HEK293T (cell line): Measurements from ENCODE around the gene TEX29.

Experiments
- CTCF ChIA-PET: fragments of 350-600 bp; formaldehyde crosslinking; extraction: SDS; loops from one replicate; lab custom pipeline; 2021; ENCODE audit warnings: antibody characterized with exemption, inconsistent platforms; lab: Yijun Ruan, JAX
- POLR2A ChIA-PET: fragments of 350-600 bp; formaldehyde crosslinking; extraction: SDS; loops from one replicate; lab custom pipeline; 2020; ENCODE audit warnings: antibody characterized with exemption, inconsistent platforms; lab: Yijun Ruan, JAX
- DNase-seq: peaks from one replicate; pipeline ENCODE4 v3.0.0; 2012; ENCODE audit warnings: mixed read lengths; ENCODE audit errors: extremely low spot score
- ARNT ChIP-seq: fragments of 450-650 bp; IDR thresholded peaks from 2 replicates; pipeline ENCODE4 v1.6.1; 2017; ENCODE audit warnings: mild to moderate bottlenecking
- BHLHE40 ChIP-seq: fragments of 450-650 bp; IDR thresholded peaks from 2 replicates; pipeline ENCODE4 v1.6.1; 2016; ENCODE audit warnings: mild to moderate bottlenecking, moderate library complexity, borderline replicate concordance
- CTBP1 ChIP-seq: fragments of 450-650 bp; IDR thresholded peaks from 2 replicates; pipeline ENCODE4 v1.6.1; 2016; ENCODE audit warnings: borderline replicate concordance
- ELF4 ChIP-seq: fragments of 450-650 bp; IDR thresholded peaks from 2 replicates; pipeline ENCODE4 v1.6.1; 2017; ENCODE audit warnings: antibody characterized with exemption
- FOXA1 ChIP-seq: fragments of 450-650 bp; IDR thresholded peaks from 2 replicates; pipeline ENCODE4 v1.6.1; 2016; ENCODE audit warnings: mild to moderate bottlenecking
- FOXK2 ChIP-seq: fragments of 450-650 bp; IDR thresholded peaks from 2 replicates; pipeline ENCODE4 v1.6.1; 2016; ENCODE audit warnings: mild to moderate bottlenecking
- FOXM1 ChIP-seq: fragments of 450-650 bp; IDR thresholded peaks from 2 replicates; pipeline ENCODE4 v1.6.1; 2017; ENCODE audit warnings: mild to moderate bottlenecking, borderline replicate concordance
- HDGF ChIP-seq: fragments of 450-650 bp; IDR thresholded peaks from 2 replicates; pipeline ENCODE4 v1.6.1; 2017; ENCODE audit warnings: antibody characterized with exemption, borderline replicate concordance
- L3MBTL2 ChIP-seq: fragments of 450-650 bp; conservative IDR thresholded peaks from 2 replicates; pipeline ENCODE4 v1.6.1; 2016; ENCODE audit warnings: mild to moderate bottlenecking
- LEF1 ChIP-seq: fragments of 450-650 bp; IDR thresholded peaks from 2 replicates; pipeline ENCODE4 v1.6.1; 2017; ENCODE audit warnings: mild to moderate bottlenecking, borderline replicate concordance
- NFRKB ChIP-seq: fragments of 450-650 bp; IDR thresholded peaks from 2 replicates; pipeline ENCODE4 v1.6.1; 2016; ENCODE audit warnings: mild to moderate bottlenecking, moderate library complexity
- PKNOX1 ChIP-seq: fragments of 450-650 bp; IDR thresholded peaks from 2 replicates; pipeline ENCODE4 v1.6.1; 2016
- SP1 ChIP-seq: fragments of 450-650 bp; IDR thresholded peaks from 2 replicates; pipeline ENCODE4 v1.6.1; 2017
- SUZ12 ChIP-seq: fragments of 450-650 bp; IDR thresholded peaks from 2 replicates; pipeline ENCODE4 v1.6.1; 2016; ENCODE audit warnings: mild to moderate bottlenecking
- TARDBP ChIP-seq: fragments of 450-650 bp; IDR thresholded peaks from 2 replicates; pipeline ENCODE4 v1.6.1; 2016
- ZNF384 ChIP-seq: fragments of 450-650 bp; IDR thresholded peaks from 2 replicates; pipeline ENCODE4 v1.6.1; 2016

Gene TEX29

GRCh38 chr13:111373486-111373885 is 53.0 kb downstream of the TEX29 start:
- DNase-seq = no peak
- POLR2A ChIA-PET = no interaction called here
- CTCF ChIA-PET = no interaction called here
- TF ChIP-seq HDGF (no peak), ELF4 (no peak), ARNT (no peak), LEF1 (no peak), FOXA1 (no peak), NFRKB (no peak), SUZ12 (no peak), SP1 (no peak), PKNOX1 (no peak), TARDBP (no peak), BHLHE40 (no peak)

- TF ChIP-seq BHLHE40 = no peak
- TF ChIP-seq FOXM1 = no peak
- no peak for TF ChIP-seq LEF1
- TF ChIP-seq TARDBP = no peak
- TF ChIP-seq PKNOX1 = no peak
- TF ChIP-seq FOXA1 = no peak
- no peak for TF ChIP-seq HDGF
- no peak for TF ChIP-seq ARNT
- TF ChIP-seq SUZ12 = no peak
- no peak for TF ChIP-seq CTBP1
- no peak for TF ChIP-seq ZNF384
- no peak for TF ChIP-seq NFRKB
- no peak for TF ChIP-seq FOXK2
- ChIA-PET POLR2A (no interaction called here), CTCF (interaction anchor here (0.7 kb wide), 1 partner anchor 24 kb away, joined by 6 read pairs; no protein-coding TSS in a partner anchor)
- DNase-seq = no peak
Observed at GRCh38 chr13:111380431-111380830, 60.0 kb downstream of the TEX29 start.

- DNase-seq = no peak
- TF ChIP-seq ELF4 (no peak), FOXM1 (no peak), SUZ12 (no peak), LEF1 (no peak), ARNT (no peak), ZNF384 (no peak), FOXK2 (no peak), L3MBTL2 (no peak), FOXA1 (no peak), NFRKB (no peak), TARDBP (no peak), PKNOX1 (no peak), CTBP1 (no peak), HDGF (no peak), BHLHE40 (no peak), SP1 (no peak)
- POLR2A ChIA-PET = no interaction called here
- CTCF ChIA-PET = no interaction called here
Observed at GRCh38 chr13:111382411-111382810, 62.0 kb downstream of the TEX29 start.

- CTCF ChIA-PET = no interaction called here
Observed at GRCh38 chr13:111382877-111383276, 62.4 kb downstream of the TEX29 start.

GRCh38 chr13:111383591-111384440 is 63.4 kb downstream of the TEX29 start:
- TF ChIP-seq HDGF = no peak
- no peak for TF ChIP-seq BHLHE40
- no peak for TF ChIP-seq PKNOX1
- no peak for TF ChIP-seq FOXK2
- TF ChIP-seq FOXA1 = no peak
- ChIA-PET CTCF (no interaction called here), POLR2A (no interaction called here)
- DNase-seq = no peak

More at GRCh38 chr13:111382877-111383276, 62.4 kb downstream of the TEX29 start:
- TF ChIP-seq FOXM1 (no peak), ZNF384 (no peak), FOXK2 (no peak), ARNT (no peak), BHLHE40 (no peak)
- POLR2A ChIA-PET = no interaction called here
- no peak for DNase-seq
